ENCODE data around the gene TMEM117.

The TMEM117 gene

DNA sequence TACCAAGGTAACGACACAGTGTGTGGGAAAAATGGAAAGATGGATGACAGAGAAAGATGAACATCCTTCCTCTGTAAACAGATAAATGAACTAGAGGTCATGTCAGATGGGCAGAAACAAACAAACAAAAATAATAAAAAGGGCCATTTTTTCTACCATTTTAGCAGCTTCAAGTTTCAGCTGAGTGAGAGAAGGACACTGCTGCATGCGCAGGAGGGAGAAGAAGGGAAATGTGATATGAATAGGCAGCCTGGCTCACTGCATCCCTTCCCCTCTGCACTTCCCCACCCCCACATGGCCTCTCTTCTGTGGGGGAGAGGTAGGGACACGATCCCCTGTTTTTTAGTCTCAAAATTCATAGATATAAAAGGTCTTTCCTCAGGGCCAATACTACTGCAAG, 548.3 kb downstream of the TMEM117 start:
- H3K4me3 ChIP-seq (ENCODE audit: low read depth, low read length) = no peak overlapping the region
- TF ChIP-seq, protein P1, sequence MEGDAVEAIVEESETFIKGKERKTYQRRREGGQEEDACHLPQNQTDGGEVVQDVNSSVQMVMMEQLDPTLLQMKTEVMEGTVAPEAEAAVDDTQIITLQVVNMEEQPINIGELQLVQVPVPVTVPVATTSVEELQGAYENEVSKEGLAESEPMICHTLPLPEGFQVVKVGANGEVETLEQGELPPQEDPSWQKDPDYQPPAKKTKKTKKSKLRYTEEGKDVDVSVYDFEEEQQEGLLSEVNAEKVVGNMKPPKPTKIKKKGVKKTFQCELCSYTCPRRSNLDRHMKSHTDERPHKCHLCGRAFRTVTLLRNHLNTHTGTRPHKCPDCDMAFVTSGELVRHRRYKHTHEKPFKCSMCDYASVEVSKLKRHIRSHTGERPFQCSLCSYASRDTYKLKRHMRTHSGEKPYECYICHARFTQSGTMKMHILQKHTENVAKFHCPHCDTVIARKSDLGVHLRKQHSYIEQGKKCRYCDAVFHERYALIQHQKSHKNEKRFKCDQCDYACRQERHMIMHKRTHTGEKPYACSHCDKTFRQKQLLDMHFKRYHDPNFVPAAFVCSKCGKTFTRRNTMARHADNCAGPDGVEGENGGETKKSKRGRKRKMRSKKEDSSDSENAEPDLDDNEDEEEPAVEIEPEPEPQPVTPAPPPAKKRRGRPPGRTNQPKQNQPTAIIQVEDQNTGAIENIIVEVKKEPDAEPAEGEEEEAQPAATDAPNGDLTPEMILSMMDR (IDR thresholded peaks at IDR 0.05; ENCODE audit: low read depth, low read length) = no peak

DNA sequence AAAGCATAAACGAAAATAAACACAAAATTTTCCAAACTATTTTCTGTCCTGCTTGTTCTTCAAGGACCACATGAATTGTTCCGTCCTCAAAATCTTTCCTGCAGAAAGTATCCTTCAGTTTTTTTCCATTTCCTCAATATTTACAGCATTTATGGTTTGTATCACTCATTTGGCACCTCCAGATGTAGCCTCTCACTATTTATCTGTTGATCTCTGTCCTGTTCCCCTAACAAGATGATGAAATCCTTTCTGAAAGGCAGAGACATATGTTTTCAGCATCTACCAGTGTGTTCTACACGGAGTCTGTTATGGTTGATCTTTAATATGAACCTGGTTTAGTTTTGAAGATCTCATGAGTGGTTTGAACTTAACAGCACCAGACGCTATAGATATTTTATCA, 550.1 kb downstream of the TMEM117 start:
- Histone ChIP-seq H3K4me3 (ENCODE audit: low read depth, low read length) (no peak overlapping the region), H3K9me3 (no peaks in the 10 kb centered on the region), H3K4me1 (peaks cover 4% of the 10 kb centered on the region), H3K27me3 (no peaks in the 10 kb centered on the region), H3K36me3 (no peaks in the 10 kb centered on the region)
- TF ChIP-seq, protein P1 (IDR thresholded peaks at IDR 0.05; ENCODE audit: low read depth, low read length) = no peak
- no peak for DNase-seq

More for the DNA sequence above, 548.3 kb downstream of the TMEM117 start:
- no peak for DNase-seq
- no peaks in the 10 kb centered on the region for H3K9me3 ChIP-seq
- H3K27me3 ChIP-seq = no peaks in the 10 kb centered on the region
- peaks cover 9% of the 10 kb centered on the region for H3K4me1 ChIP-seq
- H3K36me3 ChIP-seq = no peaks in the 10 kb centered on the region

DNA sequence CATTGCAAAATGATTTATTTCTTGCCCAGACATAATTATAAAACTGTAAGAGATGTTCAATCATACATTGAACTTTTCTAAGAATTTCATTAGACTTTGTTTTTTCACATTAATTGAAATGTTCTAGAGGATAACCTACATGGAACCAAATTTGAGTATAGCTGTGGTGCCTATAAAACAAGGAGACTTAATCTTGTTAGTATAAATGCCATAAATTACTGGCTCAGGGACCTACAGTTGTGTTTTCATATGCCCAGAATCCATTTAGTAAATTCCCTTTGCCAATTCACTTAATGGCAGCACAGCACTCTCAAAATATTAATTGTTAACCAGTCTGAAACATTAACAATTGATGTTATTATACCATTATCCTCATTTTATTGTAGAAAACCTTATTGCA, 551.7 kb downstream of the TMEM117 start:
- H3K27me3 ChIP-seq = no peaks in the 10 kb centered on the region
- H3K4me1 ChIP-seq = peaks cover 4% of the 10 kb centered on the region
- H3K36me3 ChIP-seq = no peaks in the 10 kb centered on the region
- no peak overlapping the region for H3K4me3 ChIP-seq (ENCODE audit: low read depth, low read length)
- H3K9me3 ChIP-seq = no peaks in the 10 kb centered on the region
- no peak for DNase-seq
- TF ChIP-seq, protein P1 (IDR thresholded peaks at IDR 0.05; ENCODE audit: low read depth, low read length) = no peak

DNA sequence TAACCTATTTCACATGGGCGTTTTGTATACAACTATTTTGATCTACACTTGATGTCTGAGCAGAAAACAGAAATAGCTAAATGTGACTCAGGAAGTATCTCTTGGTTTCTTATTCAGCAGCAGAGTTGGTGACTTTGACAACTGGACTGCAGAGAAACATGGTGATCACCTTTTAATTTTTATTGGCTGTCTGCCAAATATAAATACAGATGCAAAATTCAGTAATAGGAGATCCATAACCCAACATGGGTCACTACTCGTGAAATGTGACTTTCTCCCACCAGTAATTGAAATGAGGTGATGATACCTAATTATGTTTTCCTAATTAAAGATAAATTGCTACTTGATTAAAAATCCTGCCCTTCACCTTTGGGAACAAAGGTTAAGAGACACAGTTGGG, 553.2 kb downstream of the TMEM117 start:
- TF ChIP-seq, protein P1 (IDR thresholded peaks at IDR 0.05; ENCODE audit: low read depth, low read length) = no peak
- H3K4me1 ChIP-seq = peaks cover 4% of the 10 kb centered on the region
- no peak overlapping the region for H3K4me3 ChIP-seq (ENCODE audit: low read depth, low read length)
- DNase-seq = no peak
- no peaks in the 10 kb centered on the region for H3K9me3 ChIP-seq
- H3K27me3 ChIP-seq = no peaks in the 10 kb centered on the region
- H3K36me3 ChIP-seq = no peaks in the 10 kb centered on the region

DNA sequence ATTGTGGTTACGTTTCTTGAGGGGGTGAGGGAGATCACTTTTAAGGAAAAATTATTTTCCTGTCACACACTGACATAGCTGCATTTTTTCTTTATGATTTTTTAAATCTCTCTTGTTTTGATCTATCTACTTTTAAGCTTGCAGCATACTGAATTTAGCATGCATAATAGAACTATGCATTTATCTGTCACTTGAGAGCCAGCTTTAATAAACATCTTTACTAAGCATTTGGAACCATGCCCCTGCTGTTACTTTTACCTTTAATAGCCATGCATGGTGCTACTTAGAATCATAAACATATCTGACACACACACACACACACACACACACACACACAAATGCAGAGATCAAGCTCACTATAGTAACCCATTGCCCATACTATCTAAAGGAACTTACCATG, 554.0 kb downstream of the TMEM117 start:
- DNase-seq = no peak

DNA sequence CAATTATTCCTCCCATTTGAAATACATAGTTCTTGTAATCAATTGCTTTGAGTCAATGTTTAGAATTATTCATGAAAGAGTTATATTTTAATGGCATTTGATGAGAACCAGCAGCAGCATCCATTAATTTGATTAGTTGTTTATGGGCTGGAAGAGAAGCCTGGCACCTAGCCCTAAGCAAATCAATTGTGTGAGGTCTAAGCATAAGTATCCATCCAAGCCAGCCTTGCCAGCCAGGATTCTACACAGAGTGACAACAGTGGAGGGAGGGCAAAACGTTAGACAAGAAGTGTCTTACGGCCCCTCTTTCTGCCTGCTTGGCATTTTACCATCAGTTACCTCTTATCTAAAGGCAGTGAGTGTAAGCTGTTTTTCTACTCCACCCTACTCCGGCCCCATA, 561.8 kb downstream of the TMEM117 start:
- Histone ChIP-seq H3K4me1 (peaks cover 9% of the 10 kb centered on the region), H3K36me3 (no peaks in the 10 kb centered on the region), H3K27me3 (no peaks in the 10 kb centered on the region), H3K4me3 (ENCODE audit: low read depth, low read length) (no peak overlapping the region), H3K9me3 (no peaks in the 10 kb centered on the region)
- peak; percentile 43 for DNase-seq
- TF ChIP-seq, protein P1 (IDR thresholded peaks at IDR 0.05; ENCODE audit: low read depth, low read length) = no peak

More for the DNA sequence above, 554.0 kb downstream of the TMEM117 start:
- no peak overlapping the region for H3K4me3 ChIP-seq (ENCODE audit: low read depth, low read length)
- no peaks in the 10 kb centered on the region for H3K36me3 ChIP-seq
- TF ChIP-seq, protein P1 (IDR thresholded peaks at IDR 0.05; ENCODE audit: low read depth, low read length) = no peak
- no peaks in the 10 kb centered on the region for H3K9me3 ChIP-seq
- H3K27me3 ChIP-seq = no peaks in the 10 kb centered on the region
- H3K4me1 ChIP-seq = peaks cover 4% of the 10 kb centered on the region

Data from BE2C (cell line).